ENCODE data around the gene STXBP1.

Gene STXBP1

GRCh38 chr9:127660886-127661741 lies 49.0 kb downstream of the STXBP1 start:
- TF ChIP-seq CTCF (IDR thresholded peaks at IDR 0.05; ENCODE audit: low read depth, low read length) = no peak
- DNase-seq (ENCODE audit: extremely low read depth, low read depth) = no peak

GRCh38 chr9:127662617-127663016 lies 50.5 kb downstream of the STXBP1 start:
- no peak for TF ChIP-seq CTCF (IDR thresholded peaks at IDR 0.05; ENCODE audit: low read depth, low read length)
- no peak for DNase-seq (ENCODE audit: extremely low read depth, low read depth)

DNA sequence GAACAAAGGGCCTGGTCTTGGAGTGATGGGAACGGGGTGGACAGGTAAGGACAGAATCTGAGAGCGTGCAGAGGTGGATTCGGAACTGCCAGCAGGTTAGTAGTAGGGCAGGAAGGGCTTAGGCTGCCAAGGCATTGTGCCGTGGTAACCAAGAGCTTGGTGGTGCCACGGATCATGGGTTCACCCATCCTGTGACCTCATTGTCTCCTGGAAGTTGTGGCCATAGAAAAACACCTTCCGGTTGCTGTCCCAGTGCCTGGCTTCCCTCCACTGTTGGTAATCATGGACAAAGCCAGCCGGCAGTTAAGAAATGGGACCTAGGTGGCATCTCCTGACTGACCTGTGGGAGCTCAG lies 52.2 kb downstream of the STXBP1 start:
- TF ChIP-seq CTCF (IDR thresholded peaks at IDR 0.05; ENCODE audit: low read depth, low read length) = no peak

GRCh38 chr9:127664678-127665507 lies 52.8 kb downstream of the STXBP1 start:
- no peak for TF ChIP-seq CTCF (IDR thresholded peaks at IDR 0.05; ENCODE audit: low read depth, low read length)
- DNase-seq (ENCODE audit: extremely low read depth, low read depth) = peak; percentile 49

More for the DNA sequence above, 52.2 kb downstream of the STXBP1 start:
- no peak for DNase-seq (ENCODE audit: extremely low read depth, low read depth)

DNA sequence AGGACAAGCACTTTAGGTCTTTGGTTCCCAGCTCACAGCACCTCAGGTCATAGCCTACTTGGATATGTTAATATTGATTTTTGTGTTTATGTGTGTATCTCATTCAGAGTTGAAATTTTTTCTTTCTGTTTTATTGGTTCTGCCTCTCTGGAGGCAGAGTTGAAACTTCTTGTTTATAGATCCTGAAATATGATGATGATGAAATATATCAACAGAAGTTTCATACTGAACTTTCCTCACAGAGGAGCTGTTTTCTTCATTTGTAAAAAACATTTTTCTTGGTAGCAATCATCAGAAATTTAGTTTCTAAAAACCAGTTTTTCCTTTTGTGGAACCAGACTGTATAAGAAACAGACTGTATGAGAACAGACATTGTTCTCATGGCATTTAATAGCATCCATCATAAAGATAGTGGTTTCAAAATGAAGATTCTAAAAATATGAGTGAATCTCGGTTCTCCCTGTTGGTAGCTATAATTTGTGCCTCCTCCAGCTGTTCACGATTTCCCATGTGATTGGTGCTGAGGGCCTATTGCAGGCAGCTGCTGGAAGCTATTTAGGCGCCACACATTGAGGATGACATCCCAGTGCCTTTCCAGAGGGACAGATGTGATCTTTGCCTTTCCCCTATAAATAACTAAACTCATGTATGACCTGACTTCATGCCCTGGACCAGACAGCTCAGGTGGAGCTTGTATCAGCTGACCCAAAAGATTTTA lies 55.2 kb downstream of the STXBP1 start:
- no peak for TF ChIP-seq CTCF (IDR thresholded peaks at IDR 0.05; ENCODE audit: low read depth, low read length)
- no peak for DNase-seq (ENCODE audit: extremely low read depth, low read depth)

DNA sequence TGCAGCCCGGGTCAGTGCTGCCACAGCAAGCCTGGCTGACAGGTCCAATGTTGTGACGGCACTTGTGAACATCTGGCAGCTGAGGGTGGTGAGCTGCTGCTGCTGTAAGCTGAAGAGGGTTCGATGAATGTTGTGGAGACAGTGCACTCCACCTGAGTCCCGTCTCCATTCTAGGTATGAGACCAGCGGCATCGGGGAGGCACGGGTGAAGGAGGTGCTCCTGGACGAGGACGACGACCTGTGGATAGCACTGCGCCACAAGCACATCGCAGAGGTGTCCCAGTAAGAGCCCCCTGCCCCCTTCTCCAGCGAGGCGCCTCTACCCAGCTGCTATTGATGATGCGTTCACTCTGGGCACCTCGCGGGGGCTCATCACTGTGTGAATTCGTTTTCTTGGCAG lies 55.8 kb downstream of the STXBP1 start:
- no peak for TF ChIP-seq CTCF (IDR thresholded peaks at IDR 0.05; ENCODE audit: low read depth, low read length)
- DNase-seq (ENCODE audit: extremely low read depth, low read depth) = no peak
